Peyer's patch (tissue), 4 donors: ENCODE data around the gene EYS. TPM values are rescaled to one million over a fixed set of nuclear protein-coding genes. Genes with fewer than 3 reads are reported as not detected.

Experiments used
- DNase-seq, 3 donors: peaks; one replicate each; pipeline ENCODE4 v3.0.0-alpha.2; 2017 to 2019
- H3K27ac ChIP-seq, 4 donors: fragments of 200-600 bp; sonication (generic); one replicate each; pipeline ENCODE4 v1.5.1; 2016 to 2019
- H3K27me3 ChIP-seq, 2 donors: fragments of 200-600 bp; sonication (generic); one replicate each; pipeline ENCODE4 v1.5.1; 2019
- H3K36me3 ChIP-seq, 3 donors: fragments of 200-600 bp; sonication (generic); one replicate each; pipeline ENCODE4 v1.5.1; 2016 to 2019
- H3K4me1 ChIP-seq, 4 donors: fragments of 200-600 bp; sonication (generic); one replicate each; pipeline ENCODE4 v1.5.1; 2016 to 2019
- H3K4me3 ChIP-seq, 4 donors: fragments of 200-600 bp; sonication (generic); 1 replicate in 3 of 4; 2 replicates in 1 of 4; pipeline ENCODE4 v1.5.1; 2016 to 2019; ENCODE audit warnings: mild to moderate bottlenecking in 1 of 4
- H3K9me3 ChIP-seq, 4 donors: fragments of 200-600 bp; sonication (generic); one replicate each; pipeline ENCODE4 v1.5.1; 2016 to 2019; ENCODE audit warnings: mild to moderate bottlenecking in 1 of 4
- CTCF ChIP-seq, 6 experiments: fragments of 450-650 bp in 4 of 6; fragments of 200-600 bp in 2 of 6; sonication (generic) in 1 of 6; IDR thresholded peaks; one replicate each; pipeline ENCODE4 v1.5.1; 2017 to 2019; ENCODE audit warnings: antibody characterized with exemption in 6 of 6, mild to moderate bottlenecking in 3 of 6, moderate library complexity in 1 of 6
- POLR2A ChIP-seq, 2 donors: fragments of 450-650 bp; IDR thresholded peaks; one replicate each; pipeline ENCODE4 v1.5.1; 2017; ENCODE audit warnings: antibody characterized with exemption in 2 of 2, mild to moderate bottlenecking in 2 of 2, moderate library complexity in 2 of 2
- total RNA-seq, 4 donors: library from RNA; depleted of rRNA; stranded (reverse); fragments of >200 nt; gene quantifications; one replicate each; pipeline ENCODE4 v1.1.0, GENCODE V29; 2016

EYS gene
- total RNA-seq, 4 donors from 2014 or later, result 0.13 to 1.5 (median 0.35) TPM; not detected in 1

- no peak for TF ChIP-seq CTCF (IDR thresholded peaks at IDR 0.05)
- no peak for TF ChIP-seq POLR2A (IDR thresholded peaks at IDR 0.05)
- Histone ChIP-seq H3K9me3 (no peaks in the 10 kb centered on the region), H3K27me3 (no peaks in the 10 kb centered on the region), H3K36me3 (no peaks in the 10 kb centered on the region), H3K4me3 (no peak overlapping the region), H3K27ac (no peak overlapping the region), H3K4me1 (no peaks in the 10 kb centered on the region)
- DNase-seq, result no peak
Observed at GRCh38 chr6:64123761-64124633, 1583.0 kb downstream of the EYS start.

- DNase-seq, result no peak
- Histone ChIP-seq H3K27me3 (no peaks in the 10 kb centered on the region), H3K27ac (no peak overlapping the region), H3K4me1 (no peaks in the 10 kb centered on the region), H3K4me3 (no peak overlapping the region), H3K9me3 (no peaks in the 10 kb centered on the region), H3K36me3 (no peaks in the 10 kb centered on the region)
- no peak for TF ChIP-seq CTCF (IDR thresholded peaks at IDR 0.05)
- no peak for TF ChIP-seq POLR2A (IDR thresholded peaks at IDR 0.05)
Observed at GRCh38 chr6:64122712-64123375, 1584.2 kb downstream of the EYS start.

GRCh38 chr6:64121011-64121565 is 1585.9 kb downstream of the EYS start:
- H3K4me1 ChIP-seq, result no peaks in the 10 kb centered on the region
- TF ChIP-seq CTCF (IDR thresholded peaks at IDR 0.05) (no peak), POLR2A (IDR thresholded peaks at IDR 0.05) (no peak)
- H3K4me3 ChIP-seq, result no peak overlapping the region

GRCh38 chr6:64113704-64114103 is 1593.3 kb downstream of the EYS start:
- H3K9me3 ChIP-seq, result no peaks in the 10 kb centered on the region
- DNase-seq, result no peak
- H3K4me1 ChIP-seq, result no peaks in the 10 kb centered on the region
- TF ChIP-seq CTCF (IDR thresholded peaks at IDR 0.05) (no peak), POLR2A (IDR thresholded peaks at IDR 0.05) (no peak)
- H3K36me3 ChIP-seq, result no peaks in the 10 kb centered on the region
- H3K27ac ChIP-seq, result no peak overlapping the region
- H3K4me3 ChIP-seq, result no peak overlapping the region
- H3K27me3 ChIP-seq, result no peaks in the 10 kb centered on the region

More at GRCh38 chr6:64121011-64121565, 1585.9 kb downstream of the EYS start:
- H3K27ac ChIP-seq, result no peak overlapping the region
- DNase-seq, result no peak
- H3K27me3 ChIP-seq, result no peaks in the 10 kb centered on the region
- H3K36me3 ChIP-seq, result no peaks in the 10 kb centered on the region
- H3K9me3 ChIP-seq, result no peaks in the 10 kb centered on the region

GRCh38 chr6:64104051-64104450 is 1603.0 kb downstream of the EYS start:
- no peak for TF ChIP-seq POLR2A (IDR thresholded peaks at IDR 0.05)
- TF ChIP-seq CTCF (IDR thresholded peaks at IDR 0.05), result no peak

More at GRCh38 chr6:64104051-64104450, 1603.0 kb downstream of the EYS start:
- Histone ChIP-seq H3K36me3 (no peaks in the 10 kb centered on the region), H3K4me1 (no peaks in the 10 kb centered on the region), H3K9me3 (no peaks in the 10 kb centered on the region), H3K27me3 (no peaks in the 10 kb centered on the region), H3K27ac (no peak overlapping the region), H3K4me3 (no peak overlapping the region)
- no peak for DNase-seq
